HG03025 (cell line): ENCODE data around the gene STARD13.

Experiments used
- ATAC-seq: cut with Tn5 transposase; IDR thresholded peaks from one replicate; pipeline ENCODE4 v1.9.1; 2021; ENCODE audit warnings: mild to moderate bottlenecking, moderate library complexity; ENCODE audit not compliant: unreplicated experiment, low FRiP score

The STARD13 gene

DNA sequence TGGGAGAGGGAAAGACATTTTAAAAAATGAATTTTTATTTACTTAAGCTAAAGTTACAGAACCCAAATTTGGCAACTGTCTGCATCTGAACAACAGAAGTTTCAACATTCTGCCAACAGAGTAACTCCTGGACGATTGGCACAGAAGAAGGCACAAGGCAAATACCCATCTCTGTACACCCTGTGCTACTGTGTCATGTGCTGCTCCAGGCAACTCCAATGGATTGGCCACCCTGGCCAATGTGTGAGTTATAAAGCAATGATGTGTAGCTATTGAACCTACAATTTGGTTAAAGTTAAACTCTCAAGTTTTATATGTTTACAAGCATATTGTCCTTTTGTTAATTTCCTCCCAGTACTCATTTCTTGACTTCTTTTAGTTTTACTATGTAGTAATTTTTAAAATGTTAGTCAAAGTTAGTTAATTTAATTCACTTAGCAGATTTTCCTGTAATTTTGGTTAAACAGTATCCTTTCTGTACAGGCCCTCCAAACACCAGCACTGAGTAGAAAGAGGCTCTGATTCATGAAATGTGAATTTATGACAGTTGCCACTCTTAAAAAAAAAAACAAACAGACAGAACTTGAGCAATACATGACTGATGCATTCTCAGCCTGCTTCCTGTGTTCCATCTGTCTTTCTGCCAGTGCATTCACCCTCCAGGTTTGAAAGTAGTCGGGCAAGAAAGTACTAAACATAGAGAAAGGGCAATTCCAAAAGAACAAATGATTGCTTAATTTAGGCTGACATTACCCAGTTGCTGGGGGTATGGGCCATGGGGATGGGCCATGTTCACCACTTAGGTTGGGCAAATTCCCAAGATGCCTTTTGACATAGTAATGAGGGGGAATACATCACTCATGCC lies 5.9 kb downstream of the STARD13 start:
- ATAC-seq, result no peak

DNA sequence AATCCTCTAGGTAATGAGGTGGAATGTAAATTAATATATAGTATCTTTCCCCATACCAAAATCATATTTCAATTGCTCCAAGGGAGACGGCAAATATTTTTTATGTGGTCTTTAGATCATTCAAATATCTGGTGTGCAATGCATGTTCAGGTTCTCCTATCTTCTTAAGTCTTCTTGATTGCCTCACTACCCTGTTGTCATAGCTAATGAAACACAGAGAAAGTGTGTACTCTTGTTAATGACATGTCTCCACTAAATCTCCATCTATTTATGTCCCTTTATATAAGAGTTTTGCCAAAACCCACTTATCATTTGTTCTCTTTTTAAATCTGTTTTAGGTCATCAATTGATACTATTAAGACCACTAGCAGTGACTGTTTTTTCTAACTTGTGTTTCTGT lies 6.6 kb downstream of the STARD13 start:
- ATAC-seq, result no peak

DNA sequence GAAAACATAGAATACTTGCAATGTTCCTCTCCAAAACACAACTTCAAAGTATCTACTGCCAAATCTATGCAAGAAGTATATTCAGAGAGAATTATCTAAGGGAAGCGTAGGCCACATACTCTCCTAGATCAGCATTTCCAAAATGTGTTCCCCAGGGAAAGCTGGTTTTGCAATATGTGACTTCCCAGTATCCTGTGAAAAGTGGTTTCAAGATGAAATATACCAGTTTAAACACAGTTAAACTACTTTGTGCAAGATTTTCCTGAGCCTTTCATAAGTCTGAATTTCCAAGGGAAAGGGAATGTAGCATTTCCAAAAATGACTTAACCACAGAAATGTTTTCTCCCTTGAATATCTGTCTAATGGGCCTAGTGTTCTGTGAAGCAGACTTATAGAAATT lies 7.6 kb downstream of the STARD13 start:
- no peak for ATAC-seq

DNA sequence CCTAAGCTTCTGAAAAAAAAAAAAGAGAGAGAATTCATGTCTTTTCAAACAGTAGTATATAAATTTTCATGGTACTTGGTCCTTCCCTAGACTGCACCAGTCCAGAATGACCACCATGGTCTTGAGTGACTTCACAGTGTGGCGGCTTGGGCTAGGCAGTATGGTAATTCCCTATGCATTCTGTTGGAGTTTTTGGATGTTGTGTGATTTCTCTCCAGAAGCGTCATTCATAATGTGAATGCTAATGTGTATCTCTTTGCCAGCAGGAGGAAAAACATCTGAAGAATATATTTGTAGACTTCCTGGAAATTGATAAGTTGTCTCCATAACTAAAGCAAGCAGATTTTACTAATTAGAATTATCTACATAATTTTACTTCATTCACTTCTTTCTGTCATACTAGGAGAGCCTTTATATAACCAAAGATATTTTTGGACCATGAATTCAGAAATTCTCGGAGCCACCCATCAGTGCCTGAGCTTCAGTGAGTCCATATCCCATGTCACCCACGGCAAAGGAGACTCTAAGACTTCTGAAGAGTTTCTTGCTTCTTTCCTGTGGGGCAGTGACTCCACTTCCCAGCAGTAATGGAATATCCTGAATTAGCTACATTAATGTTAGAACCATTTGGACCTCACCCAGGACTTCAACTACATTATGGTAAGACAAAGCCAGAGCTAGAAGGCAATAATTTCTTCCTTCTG lies 8.4 kb downstream of the STARD13 start:
- no peak for ATAC-seq

DNA sequence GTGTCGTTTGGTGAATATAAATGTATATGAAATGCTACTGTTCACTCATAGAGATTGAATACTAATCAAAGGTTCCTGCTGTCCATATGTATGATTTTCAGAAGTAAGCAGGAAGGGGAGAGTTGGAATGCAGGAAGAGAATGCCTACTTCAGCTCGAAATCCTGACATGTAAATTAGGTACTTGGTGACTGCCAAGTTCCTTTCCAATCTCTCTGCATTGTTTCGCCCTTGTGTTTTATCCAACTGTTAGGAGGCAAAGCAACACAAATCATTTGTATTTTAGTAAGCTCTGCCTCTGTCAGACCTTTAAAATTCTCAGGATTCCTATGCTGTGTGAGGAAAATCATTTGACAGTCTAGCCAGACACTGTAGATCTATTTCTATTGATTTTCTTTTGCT lies 9.0 kb downstream of the STARD13 start:
- no peak for ATAC-seq

DNA sequence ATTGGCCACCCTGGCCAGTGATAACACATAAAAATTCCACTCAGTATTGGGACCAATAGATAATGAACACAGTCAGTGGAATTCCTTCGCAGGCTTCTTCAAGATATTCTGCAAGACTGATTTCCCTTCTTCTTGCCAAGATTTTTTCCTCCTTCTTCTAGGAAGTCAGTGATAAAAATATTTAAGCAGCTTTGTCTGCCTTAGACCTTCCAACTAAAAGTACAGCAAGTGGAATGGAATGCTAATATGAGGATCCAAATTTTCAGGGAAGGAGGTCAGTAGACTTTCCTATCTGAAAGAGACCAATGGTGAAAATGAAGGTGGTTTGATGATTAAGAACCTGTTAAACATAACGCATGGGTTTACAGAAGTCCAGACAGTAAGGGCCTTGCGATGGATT lies 9.6 kb downstream of the STARD13 start:
- ATAC-seq, result no peak

DNA sequence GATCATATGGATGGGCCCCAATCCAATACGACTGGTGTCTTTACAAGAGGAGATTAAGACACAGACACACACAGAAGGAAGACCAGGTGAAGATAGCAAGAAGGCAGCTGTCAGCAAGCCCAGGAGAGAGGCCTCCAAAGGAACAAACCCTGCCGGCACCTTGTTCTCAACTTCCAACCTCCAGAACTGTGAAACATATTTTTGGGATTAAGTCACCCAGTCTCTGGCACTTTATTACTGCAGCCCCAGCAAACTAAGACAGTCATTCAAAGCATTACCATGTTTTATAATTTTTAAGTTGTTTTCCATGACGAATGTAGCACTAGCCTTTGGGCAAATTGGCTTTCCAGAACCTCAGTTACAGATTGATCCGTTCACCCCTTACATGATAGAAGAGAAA lies 11.3 kb downstream of the STARD13 start:
- ATAC-seq, result no peak

DNA sequence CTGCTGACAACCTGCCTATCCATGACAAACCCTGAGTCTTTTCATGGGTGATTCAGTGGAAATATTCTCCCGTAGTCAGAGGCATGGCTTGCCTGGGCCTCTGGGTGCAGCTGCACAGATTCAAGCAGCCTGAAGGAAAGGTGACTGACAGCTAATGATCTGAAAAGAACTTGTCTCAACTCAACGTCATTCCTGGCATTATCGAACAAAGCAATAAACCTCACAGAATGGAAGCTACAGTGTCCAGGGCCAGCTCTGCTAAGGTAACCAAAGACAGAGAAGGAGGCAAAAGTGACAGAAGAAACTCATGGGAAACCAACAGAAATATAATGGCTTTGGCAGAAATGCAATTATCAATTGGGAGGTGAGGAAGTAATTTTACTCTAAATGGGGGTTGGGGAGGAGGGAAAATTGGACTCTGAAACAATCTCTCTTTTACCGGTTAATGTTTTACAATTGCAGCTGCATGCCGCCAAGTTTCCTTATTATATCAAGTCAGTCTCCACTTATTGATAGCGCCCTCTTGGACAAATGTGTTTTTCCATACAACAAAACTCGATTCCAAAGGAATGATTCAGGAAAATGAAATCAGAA lies 12.9 kb downstream of the STARD13 start:
- ATAC-seq, result no peak

DNA sequence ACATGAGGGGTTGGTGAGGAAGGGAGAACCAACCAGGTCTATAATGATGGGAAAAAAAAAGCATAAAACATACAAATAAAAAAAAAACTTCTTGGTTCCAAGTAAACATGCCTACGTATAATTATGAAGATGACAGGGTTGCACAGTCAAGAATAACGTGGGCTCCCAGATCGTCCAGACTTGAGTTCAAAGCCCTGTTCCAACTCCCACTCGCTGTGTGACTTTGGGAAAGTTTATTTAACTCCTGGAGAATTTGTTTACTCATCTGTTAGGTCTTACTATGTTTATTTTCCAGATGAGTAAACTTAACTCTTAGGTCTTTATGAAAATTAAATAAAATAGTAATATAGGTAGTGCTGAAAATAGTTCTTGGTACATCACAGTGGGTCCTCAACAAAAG lies 13.8 kb downstream of the STARD13 start:
- no peak for ATAC-seq

DNA sequence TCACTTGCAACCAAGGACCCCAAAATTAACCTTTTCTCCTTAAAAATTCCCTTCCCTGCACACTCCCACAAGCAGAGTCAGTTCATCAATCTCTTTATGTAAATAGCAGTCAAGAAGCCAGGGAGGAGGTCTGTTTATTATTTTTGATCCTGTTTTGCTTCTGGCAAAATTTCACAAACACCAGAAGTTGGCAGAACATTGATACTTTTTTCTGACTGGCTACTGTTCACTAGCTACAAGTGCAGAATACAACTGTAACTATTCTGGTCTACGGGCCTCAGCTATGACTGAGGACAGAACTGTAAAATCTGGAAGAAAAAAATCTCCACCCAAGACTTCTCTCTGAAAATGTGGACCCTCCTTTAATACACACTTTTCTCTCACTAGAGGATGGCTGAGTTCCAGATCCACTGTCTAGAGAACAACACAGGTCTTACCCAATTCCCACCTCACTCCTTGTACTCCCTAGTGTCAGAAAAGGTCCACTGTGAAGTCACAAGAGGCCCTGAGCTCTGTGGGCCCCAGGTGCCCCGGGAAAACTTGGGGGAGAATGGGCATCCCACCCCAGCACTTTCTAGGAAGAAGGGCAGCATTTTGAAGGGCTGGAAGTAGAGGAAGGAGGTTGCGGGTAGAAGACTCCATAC lies 14.5 kb downstream of the STARD13 start:
- ATAC-seq, result no peak

DNA sequence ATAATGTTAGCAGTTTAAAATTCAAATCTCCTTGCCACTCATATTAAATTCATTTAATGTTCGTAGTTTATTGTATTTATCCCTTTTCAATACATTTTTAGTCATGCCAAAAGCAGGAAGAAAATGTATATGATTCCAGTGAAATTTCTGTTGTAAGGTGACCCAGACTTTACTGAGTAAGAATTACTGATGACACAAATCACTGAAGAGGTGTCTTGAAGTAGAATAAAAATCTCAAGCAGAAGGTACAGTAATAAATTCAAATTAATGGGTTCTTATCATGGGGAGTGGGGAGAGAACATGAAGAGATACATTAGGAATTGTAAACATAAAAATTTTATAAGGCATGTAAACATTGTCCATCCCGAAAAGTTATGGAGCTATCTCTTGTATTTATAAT lies 19.9 kb downstream of the STARD13 start:
- no peak for ATAC-seq

DNA sequence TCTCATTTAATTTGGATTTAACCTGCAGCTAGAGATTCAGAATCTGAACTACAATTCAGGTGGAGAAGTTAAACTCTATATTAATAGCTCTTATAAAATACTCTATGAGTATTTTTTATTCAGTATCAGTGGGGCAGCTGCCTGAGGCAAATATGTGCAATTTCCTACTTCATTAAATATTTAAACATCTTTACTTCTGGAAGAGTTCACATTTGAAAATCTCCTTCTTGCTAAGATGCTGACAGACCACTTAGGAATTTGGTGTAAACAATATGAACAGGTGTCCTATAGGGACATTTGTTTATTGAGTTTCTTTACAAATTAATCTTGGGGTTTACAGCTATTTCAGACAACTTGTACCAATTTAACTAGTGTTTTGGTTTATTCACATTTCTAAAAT lies 20.4 kb downstream of the STARD13 start:
- no peak for ATAC-seq

DNA sequence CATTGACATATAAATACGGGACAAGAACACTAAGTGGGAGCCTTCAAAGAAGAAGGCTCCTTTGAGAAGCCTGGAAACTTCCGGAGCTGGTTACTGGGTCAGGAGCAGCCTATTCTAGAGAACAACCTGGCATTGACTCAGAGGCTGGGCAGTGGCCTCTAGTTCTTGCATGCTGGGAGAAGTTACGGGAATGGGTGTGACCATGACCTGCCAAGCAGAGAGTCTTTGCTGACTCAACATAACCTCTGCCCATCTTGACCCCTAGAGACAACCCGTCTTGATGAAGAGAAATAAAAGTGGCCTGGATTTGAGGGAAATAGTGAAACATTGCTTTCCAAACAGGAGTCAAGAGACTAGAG lies 21.0 kb downstream of the STARD13 start:
- no peak for ATAC-seq

DNA sequence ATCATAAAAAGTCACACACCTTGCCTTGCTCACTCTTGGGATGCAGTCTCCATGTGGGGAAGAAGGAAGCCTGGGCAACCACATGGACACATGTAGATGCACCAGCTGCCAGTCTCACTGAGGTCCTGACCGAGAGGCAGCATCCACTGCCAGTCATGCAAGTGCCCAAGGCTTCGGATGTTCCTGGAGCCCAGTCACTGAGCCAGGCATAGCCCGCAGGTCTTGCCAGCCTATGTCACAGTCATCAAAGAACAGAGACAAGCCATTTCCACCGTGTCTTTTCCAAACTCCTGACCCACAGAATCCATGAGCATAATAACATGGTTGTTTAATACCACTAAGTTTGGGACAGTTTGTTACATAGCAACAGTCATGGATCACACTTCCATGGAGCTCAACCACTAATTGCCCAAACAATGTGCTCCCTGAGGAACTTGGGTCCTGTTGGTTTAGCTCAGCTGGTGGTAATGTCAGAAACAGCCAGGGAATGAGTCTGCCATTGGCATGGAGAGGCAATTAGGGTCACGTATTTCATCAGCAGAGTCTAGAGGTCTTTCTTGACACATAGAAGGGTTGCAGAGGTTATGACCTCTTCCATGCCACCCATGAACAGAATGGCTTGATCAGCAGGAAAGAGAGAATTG lies 21.5 kb downstream of the STARD13 start:
- ATAC-seq, result no peak

DNA sequence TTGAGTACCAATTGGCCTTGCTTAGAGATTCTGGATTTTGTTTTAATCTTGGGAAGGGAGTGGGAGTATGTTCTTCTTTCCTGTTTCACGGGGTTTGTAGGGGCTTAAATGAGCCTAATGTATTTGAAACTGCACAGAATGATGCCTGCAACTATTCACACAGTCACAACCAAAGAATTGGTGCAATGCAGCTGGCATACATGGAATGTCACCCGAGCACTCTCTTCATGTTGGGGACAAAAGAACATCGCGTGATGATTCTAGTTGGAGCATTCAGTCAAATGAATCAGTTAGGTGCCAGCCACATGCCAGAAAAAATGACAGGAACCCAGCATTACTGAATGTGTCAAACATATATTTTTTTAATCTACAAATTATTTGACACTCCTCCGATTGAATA lies 22.1 kb downstream of the STARD13 start:
- ATAC-seq, result no peak

DNA sequence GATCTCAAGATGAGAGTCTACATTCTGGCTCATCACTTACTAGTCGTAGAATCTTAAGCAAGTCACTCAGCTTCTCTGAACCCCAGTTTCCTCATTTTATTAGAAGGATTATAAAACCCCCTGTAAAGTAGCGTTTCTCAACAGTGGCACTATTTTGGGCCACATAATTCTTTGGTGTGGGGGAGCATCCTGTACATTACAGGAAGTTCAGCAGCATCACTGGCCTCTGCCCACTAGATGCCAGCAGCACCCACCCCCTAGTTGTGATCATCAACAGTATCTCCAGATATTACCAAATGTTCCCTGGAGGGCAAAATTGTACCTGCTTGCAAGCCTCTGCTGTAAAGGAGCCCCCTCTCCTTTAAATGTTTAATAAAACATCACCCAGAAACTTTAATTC lies 22.6 kb downstream of the STARD13 start:
- ATAC-seq, result no peak

DNA sequence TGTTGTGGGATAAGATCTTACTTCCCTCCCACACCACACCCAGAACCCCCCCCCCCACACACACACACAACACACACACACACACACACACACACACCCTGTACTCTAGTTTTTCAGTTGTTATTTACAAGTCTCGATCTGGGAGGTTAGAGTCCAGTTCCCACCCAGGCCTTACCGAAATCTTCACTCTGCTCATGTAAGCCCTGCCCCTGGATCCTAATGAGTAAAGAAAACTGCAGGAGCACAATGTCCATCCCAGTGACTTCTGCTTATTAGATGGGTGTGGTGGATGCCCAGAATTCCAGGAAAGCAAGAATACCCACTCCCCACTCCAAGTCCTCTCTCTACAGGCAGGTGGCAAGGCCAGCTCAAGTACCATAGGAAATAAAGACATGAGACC lies 23.0 kb downstream of the STARD13 start:
- no peak for ATAC-seq

DNA sequence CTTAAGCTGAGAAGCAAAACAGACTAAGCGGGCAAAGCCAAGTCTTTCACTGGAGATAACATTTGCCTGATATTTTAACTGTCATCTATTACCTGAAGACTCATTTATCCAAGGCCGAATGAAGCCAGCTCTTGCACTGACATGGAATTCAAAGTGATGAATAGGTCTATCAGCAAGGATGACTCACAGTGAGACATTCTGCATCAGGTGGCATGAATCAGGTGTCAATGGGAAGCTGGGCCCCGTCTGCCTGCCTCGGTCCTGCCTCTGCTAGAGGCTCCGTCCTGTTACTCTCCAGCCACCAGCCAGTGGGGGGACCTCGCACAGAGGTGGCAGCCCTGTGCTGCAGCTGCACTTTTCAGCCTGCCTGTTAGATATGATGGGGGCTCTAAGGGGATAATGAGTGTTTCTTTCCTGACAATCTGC lies 23.5 kb downstream of the STARD13 start:
- ATAC-seq, result no peak

DNA sequence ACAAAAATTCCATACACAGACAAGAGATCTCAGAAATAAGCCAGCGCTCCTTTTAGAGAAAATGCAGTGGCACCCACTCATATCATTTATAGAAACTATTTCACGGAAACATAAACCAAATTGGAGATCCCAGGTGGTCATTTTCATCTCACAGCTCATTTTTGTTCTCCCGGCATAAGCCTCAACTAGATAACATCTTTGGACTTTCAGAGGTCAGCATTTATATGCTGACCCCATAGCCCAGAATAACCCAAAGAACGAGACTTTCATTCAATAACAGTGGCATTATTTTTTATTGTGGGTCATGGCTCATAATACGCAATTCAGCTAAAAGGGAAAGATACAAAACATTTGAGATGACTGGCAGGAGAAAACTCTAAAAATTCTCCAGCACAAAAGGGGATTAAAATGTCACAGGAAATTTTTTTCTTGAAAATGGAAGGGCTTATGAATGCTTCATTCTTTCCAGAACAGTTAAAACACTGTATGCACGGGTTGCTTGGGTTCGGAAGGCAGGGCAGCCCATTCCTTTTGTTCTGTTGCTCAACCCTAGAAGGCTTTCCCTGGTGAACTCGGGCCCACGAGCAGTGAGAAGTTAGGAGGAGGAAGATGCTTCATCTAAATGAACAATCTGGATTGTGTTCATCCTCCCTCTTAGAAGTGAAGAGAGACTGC lies 24.0 kb downstream of the STARD13 start:
- ATAC-seq, result no peak
